ENCODE data around the gene ALCAM.
A peak's percentile ranks its signal among the peaks of the same experiment; 100 is the strongest.

ALCAM gene

GRCh38 chr3:105613120-105613519 is 246.4 kb downstream of the ALCAM start:
- DNase-seq (ENCODE audit: low read depth, low spot score): no peak
- no peak overlapping the region for H3K9ac ChIP-seq (ENCODE audit: insufficient read length)
- H3K4me3 ChIP-seq: no peak overlapping the region

GRCh38 chr3:105614288-105615030 is 247.8 kb downstream of the ALCAM start:
- Histone ChIP-seq H3K36me3 (ENCODE audit: insufficient read depth, low read length) (no peaks in the 10 kb centered on the region), H3K4me3 (no peak overlapping the region), H3K27ac (no peak overlapping the region), H3K9ac (ENCODE audit: insufficient read length) (no peak overlapping the region), H3K9me3 (ENCODE audit: low read depth, low read length) (no peaks in the 10 kb centered on the region)
- TF ChIP-seq EZH2 (IDR thresholded peaks at IDR 0.05) (no peak), POLR2AphosphoS5 (IDR thresholded peaks at IDR 0.05; ENCODE audit: borderline replicate concordance, low read depth, low read length) (no peak), FOXP2 (optimal IDR thresholded peaks at IDR 0.05; ENCODE audit: control extremely low read depth, extremely low read length, insufficient read depth) (no peak)
- no peak for DNase-seq (ENCODE audit: low read depth, low spot score)

More at GRCh38 chr3:105613120-105613519, 246.4 kb downstream of the ALCAM start:
- Histone ChIP-seq H3K36me3 (ENCODE audit: insufficient read depth, low read length) (no peaks in the 10 kb centered on the region), H3K27ac (no peak overlapping the region), H3K9me3 (ENCODE audit: low read depth, low read length) (no peaks in the 10 kb centered on the region)
- TF ChIP-seq FOXP2 (optimal IDR thresholded peaks at IDR 0.05; ENCODE audit: control extremely low read depth, extremely low read length, insufficient read depth): no peak
- TF ChIP-seq POLR2AphosphoS5 (IDR thresholded peaks at IDR 0.05; ENCODE audit: borderline replicate concordance, low read depth, low read length): no peak
- no peak for TF ChIP-seq EZH2 (IDR thresholded peaks at IDR 0.05)

GRCh38 chr3:105615814-105616213 is 249.1 kb downstream of the ALCAM start:
- DNase-seq (ENCODE audit: low read depth, low spot score): no peak
- Histone ChIP-seq H3K4me3 (no peak overlapping the region), H3K9me3 (ENCODE audit: low read depth, low read length) (no peaks in the 10 kb centered on the region), H3K27ac (no peak overlapping the region), H3K36me3 (ENCODE audit: insufficient read depth, low read length) (no peaks in the 10 kb centered on the region), H3K9ac (ENCODE audit: insufficient read length) (no peak overlapping the region)
- TF ChIP-seq FOXP2 (optimal IDR thresholded peaks at IDR 0.05; ENCODE audit: control extremely low read depth, extremely low read length, insufficient read depth): no peak
- TF ChIP-seq EZH2 (IDR thresholded peaks at IDR 0.05): no peak
- TF ChIP-seq POLR2AphosphoS5 (IDR thresholded peaks at IDR 0.05; ENCODE audit: borderline replicate concordance, low read depth, low read length): no peak

- Histone ChIP-seq H3K9me3 (ENCODE audit: low read depth, low read length) (no peaks in the 10 kb centered on the region), H3K9ac (ENCODE audit: insufficient read length) (no peak overlapping the region), H3K4me3 (no peak overlapping the region), H3K27ac (no peak overlapping the region), H3K36me3 (ENCODE audit: insufficient read depth, low read length) (no peaks in the 10 kb centered on the region)
- peak; percentile 22 for DNase-seq (ENCODE audit: low read depth, low spot score)
- no peak for TF ChIP-seq FOXP2 (optimal IDR thresholded peaks at IDR 0.05; ENCODE audit: control extremely low read depth, extremely low read length, insufficient read depth)
- TF ChIP-seq POLR2AphosphoS5 (IDR thresholded peaks at IDR 0.05; ENCODE audit: borderline replicate concordance, low read depth, low read length): no peak
- TF ChIP-seq EZH2 (IDR thresholded peaks at IDR 0.05): no peak
Observed at GRCh38 chr3:105616374-105617121, 249.8 kb downstream of the ALCAM start.

- TF ChIP-seq EZH2 (IDR thresholded peaks at IDR 0.05) (no peak), FOXP2 (optimal IDR thresholded peaks at IDR 0.05; ENCODE audit: control extremely low read depth, extremely low read length, insufficient read depth) (no peak), POLR2AphosphoS5 (IDR thresholded peaks at IDR 0.05; ENCODE audit: borderline replicate concordance, low read depth, low read length) (no peak)
- DNase-seq (ENCODE audit: low read depth, low spot score): no peak
- Histone ChIP-seq H3K36me3 (ENCODE audit: insufficient read depth, low read length) (no peaks in the 10 kb centered on the region), H3K9ac (ENCODE audit: insufficient read length) (no peak overlapping the region), H3K9me3 (ENCODE audit: low read depth, low read length) (no peaks in the 10 kb centered on the region), H3K27ac (no peak overlapping the region), H3K4me3 (no peak overlapping the region)
Observed at GRCh38 chr3:105618556-105618955, 251.8 kb downstream of the ALCAM start.

GRCh38 chr3:105619651-105620050 is 252.9 kb downstream of the ALCAM start:
- H3K27ac ChIP-seq: no peak overlapping the region
- no peak for TF ChIP-seq FOXP2 (optimal IDR thresholded peaks at IDR 0.05; ENCODE audit: control extremely low read depth, extremely low read length, insufficient read depth)
- TF ChIP-seq POLR2AphosphoS5 (IDR thresholded peaks at IDR 0.05; ENCODE audit: borderline replicate concordance, low read depth, low read length): no peak
- TF ChIP-seq EZH2 (IDR thresholded peaks at IDR 0.05): no peak
- H3K4me3 ChIP-seq: no peak overlapping the region

GRCh38 chr3:105620236-105620635 is 253.5 kb downstream of the ALCAM start:
- H3K4me3 ChIP-seq: no peak overlapping the region
- H3K9ac ChIP-seq (ENCODE audit: insufficient read length): no peak overlapping the region
- no peak overlapping the region for H3K27ac ChIP-seq
- no peak for DNase-seq (ENCODE audit: low read depth, low spot score)
- no peaks in the 10 kb centered on the region for H3K9me3 ChIP-seq (ENCODE audit: low read depth, low read length)
- H3K36me3 ChIP-seq (ENCODE audit: insufficient read depth, low read length): no peaks in the 10 kb centered on the region
- TF ChIP-seq EZH2 (IDR thresholded peaks at IDR 0.05) (no peak), FOXP2 (optimal IDR thresholded peaks at IDR 0.05; ENCODE audit: control extremely low read depth, extremely low read length, insufficient read depth) (no peak), POLR2AphosphoS5 (IDR thresholded peaks at IDR 0.05; ENCODE audit: borderline replicate concordance, low read depth, low read length) (no peak)

More at GRCh38 chr3:105619651-105620050, 252.9 kb downstream of the ALCAM start:
- Histone ChIP-seq H3K9me3 (ENCODE audit: low read depth, low read length) (no peaks in the 10 kb centered on the region), H3K9ac (ENCODE audit: insufficient read length) (no peak overlapping the region), H3K36me3 (ENCODE audit: insufficient read depth, low read length) (no peaks in the 10 kb centered on the region)
- DNase-seq (ENCODE audit: low read depth, low spot score): no peak

- Histone ChIP-seq H3K36me3 (ENCODE audit: insufficient read depth, low read length) (no peaks in the 10 kb centered on the region), H3K27ac (no peak overlapping the region), H3K9ac (ENCODE audit: insufficient read length) (no peak overlapping the region), H3K9me3 (ENCODE audit: low read depth, low read length) (no peaks in the 10 kb centered on the region), H3K4me3 (no peak overlapping the region)
- no peak for DNase-seq (ENCODE audit: low read depth, low spot score)
- TF ChIP-seq EZH2 (IDR thresholded peaks at IDR 0.05) (no peak), FOXP2 (optimal IDR thresholded peaks at IDR 0.05; ENCODE audit: control extremely low read depth, extremely low read length, insufficient read depth) (no peak), POLR2AphosphoS5 (IDR thresholded peaks at IDR 0.05; ENCODE audit: borderline replicate concordance, low read depth, low read length) (no peak)
Observed at GRCh38 chr3:105622169-105622568, 255.5 kb downstream of the ALCAM start.

All from SK-N-MC (cell line).